Measurements from ENCODE around the gene C11orf97. TPM values are rescaled to one million over a fixed set of nuclear protein-coding genes. Genes with fewer than 3 reads are reported as not detected.
A peak's percentile ranks its signal among the peaks of the same experiment; 100 is the strongest.
"Not testable (repeated sequence)": the region's sequence is repeated elsewhere in the genome, so short reads cannot be mapped to it uniquely, and the experiment has no call there.

Gene C11orf97
- total and polyA plus RNA-seq, 7 donors = not detected

DNA sequence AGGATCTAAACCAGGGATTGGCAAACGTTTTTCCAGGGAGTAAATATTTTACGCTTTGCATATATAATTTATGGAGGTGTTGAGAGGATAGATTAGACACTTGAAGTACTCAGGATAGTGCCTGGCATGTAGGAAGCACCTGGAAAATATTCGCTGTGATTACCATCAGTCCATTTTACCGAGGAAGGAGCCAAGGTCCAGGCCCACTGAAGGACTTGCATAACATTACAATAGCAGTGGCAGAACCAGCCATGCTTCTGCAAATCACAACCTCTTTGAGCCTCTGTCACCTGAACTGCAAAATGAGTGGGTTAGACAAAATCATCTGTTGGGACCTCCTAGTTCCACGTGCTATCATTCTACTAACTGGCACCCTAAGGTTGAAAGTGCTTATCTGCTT, 36.9 kb downstream of the C11orf97 start:
- DNase-seq = no peak
- Histone ChIP-seq H3K4me3 (no peak overlapping the region), H3K4me1 (peaks cover 0 to 50% (median 40%) of the 10 kb centered on the region in 4 donors), H3K9me3 (no peaks in the 10 kb centered on the region), H3K27ac (no peak overlapping the region), H3K27me3 (no peaks in the 10 kb centered on the region), H3K36me3 (no peaks in the 10 kb centered on the region)
- intact Hi-C loops (cut with DNase I) = loop anchor here (10.0 kb wide), 1 partner anchor 216 kb away; the partner anchor contains the start of gene AMOTL1
- 21 to 60% methylated on average over 5 of the region's 5 CpGs for WGBS, 2 donors
- TF ChIP-seq EP300 (IDR thresholded peaks at IDR 0.05) (no peak), POLR2A (IDR thresholded peaks at IDR 0.05) (no peak), POLR2AphosphoS5 (IDR thresholded peaks at IDR 0.05) (no peak)
- TF ChIP-seq, protein P1, sequence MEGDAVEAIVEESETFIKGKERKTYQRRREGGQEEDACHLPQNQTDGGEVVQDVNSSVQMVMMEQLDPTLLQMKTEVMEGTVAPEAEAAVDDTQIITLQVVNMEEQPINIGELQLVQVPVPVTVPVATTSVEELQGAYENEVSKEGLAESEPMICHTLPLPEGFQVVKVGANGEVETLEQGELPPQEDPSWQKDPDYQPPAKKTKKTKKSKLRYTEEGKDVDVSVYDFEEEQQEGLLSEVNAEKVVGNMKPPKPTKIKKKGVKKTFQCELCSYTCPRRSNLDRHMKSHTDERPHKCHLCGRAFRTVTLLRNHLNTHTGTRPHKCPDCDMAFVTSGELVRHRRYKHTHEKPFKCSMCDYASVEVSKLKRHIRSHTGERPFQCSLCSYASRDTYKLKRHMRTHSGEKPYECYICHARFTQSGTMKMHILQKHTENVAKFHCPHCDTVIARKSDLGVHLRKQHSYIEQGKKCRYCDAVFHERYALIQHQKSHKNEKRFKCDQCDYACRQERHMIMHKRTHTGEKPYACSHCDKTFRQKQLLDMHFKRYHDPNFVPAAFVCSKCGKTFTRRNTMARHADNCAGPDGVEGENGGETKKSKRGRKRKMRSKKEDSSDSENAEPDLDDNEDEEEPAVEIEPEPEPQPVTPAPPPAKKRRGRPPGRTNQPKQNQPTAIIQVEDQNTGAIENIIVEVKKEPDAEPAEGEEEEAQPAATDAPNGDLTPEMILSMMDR (IDR thresholded peaks at IDR 0.05) = no peak

GRCh38 chr11:94550513-94550912, 38.3 kb downstream of the C11orf97 start:
- H3K27me3 ChIP-seq = no peaks in the 10 kb centered on the region
- DNase-seq = no peak
- no peak overlapping the region for H3K27ac ChIP-seq
- intact Hi-C loops (cut with DNase I) = no loop called here
- H3K9me3 ChIP-seq = no peaks in the 10 kb centered on the region
- no peak overlapping the region for H3K4me3 ChIP-seq
- TF ChIP-seq, protein P1 (IDR thresholded peaks at IDR 0.05) = no peak
- no peak for TF ChIP-seq EP300 (IDR thresholded peaks at IDR 0.05)
- no peak for TF ChIP-seq POLR2A (IDR thresholded peaks at IDR 0.05)
- no peak for TF ChIP-seq POLR2AphosphoS5 (IDR thresholded peaks at IDR 0.05)
- WGBS, 2 donors = 11 to 36% methylated on average over 4 of the region's 4 CpGs
- no peaks in the 10 kb centered on the region for H3K36me3 ChIP-seq
- H3K4me1 ChIP-seq = peaks cover 0 to 39% (median 32%) of the 10 kb centered on the region in 4 donors

GRCh38 chr11:94553938-94554337, 41.7 kb downstream of the C11orf97 start:
- intact Hi-C loops (cut with DNase I) = no loop called here
- H3K4me3 ChIP-seq = no peak overlapping the region
- no peaks in the 10 kb centered on the region for H3K36me3 ChIP-seq
- no peak for DNase-seq
- no peaks in the 10 kb centered on the region for H3K27me3 ChIP-seq
- H3K27ac ChIP-seq = no peak overlapping the region
- H3K9me3 ChIP-seq = no peaks in the 10 kb centered on the region
- 91 to 98% methylated on average over 1 of the region's 1 CpG for WGBS, 2 donors
- TF ChIP-seq POLR2A (IDR thresholded peaks at IDR 0.05) (no peak), POLR2AphosphoS5 (IDR thresholded peaks at IDR 0.05) (no peak), EP300 (IDR thresholded peaks at IDR 0.05) (no peak)
- TF ChIP-seq, protein P1 (IDR thresholded peaks at IDR 0.05) = no peak
- peaks cover 0 to 29% (median 11%) of the 10 kb centered on the region in 4 donors for H3K4me1 ChIP-seq

GRCh38 chr11:94555752-94556329, 43.6 kb downstream of the C11orf97 start:
- DNase-seq; H3K36me3 ChIP-seq; H3K9me3 ChIP-seq; H3K4me3 ChIP-seq; H3K27ac ChIP-seq; intact Hi-C loops (cut with DNase I); H3K27me3 ChIP-seq: not testable (repeated sequence)
- 80 to 88% methylated on average over 8 of the region's 8 CpGs for WGBS, 2 donors
- peaks cover 0 to 22% (median 7%) of the 10 kb centered on the region in 4 donors for H3K4me1 ChIP-seq

GRCh38 chr11:94557421-94557820, 45.2 kb downstream of the C11orf97 start:
- Histone ChIP-seq H3K9me3 (no peaks in the 10 kb centered on the region), H3K27me3 (no peaks in the 10 kb centered on the region), H3K27ac (peak overlapping the region in 1 of 4 donors; percentile 1), H3K4me1 (peaks cover 0 to 22% (median 7%) of the 10 kb centered on the region in 4 donors), H3K4me3 (no peak overlapping the region), H3K36me3 (no peaks in the 10 kb centered on the region)
- TF ChIP-seq POLR2A (IDR thresholded peaks at IDR 0.05) = no peak
- intact Hi-C loops (cut with DNase I) = no loop called here
- DNase-seq = no peak

GRCh38 chr11:94557992-94558391, 45.7 kb downstream of the C11orf97 start:
- WGBS, 2 donors = 58 to 66% methylated on average over 1 of the region's 1 CpG
- intact Hi-C loops (cut with DNase I) = no loop called here
- Histone ChIP-seq H3K4me1 (peaks cover 0 to 22% (median 7%) of the 10 kb centered on the region in 4 donors), H3K4me3 (no peak overlapping the region), H3K27me3 (no peaks in the 10 kb centered on the region), H3K27ac (no peak overlapping the region), H3K9me3 (no peaks in the 10 kb centered on the region), H3K36me3 (no peaks in the 10 kb centered on the region)
- TF ChIP-seq, protein P1 (IDR thresholded peaks at IDR 0.05) = no peak
- DNase-seq = no peak
